A549 (cell line): ENCODE measurements around the gene PYGB. TPM values are rescaled to one million over a fixed set of nuclear protein-coding genes. Genes with fewer than 3 reads are reported as not detected.

Experiments used
- ATAC-seq, 2 experiments: fragments of 200-7000 bp in 1 of 2; fragments of >200 bp in 1 of 2; cut with Nextera tagmentation in 1 of 2; cut with Tn5 transposase in 1 of 2; 3 replicates each; pipeline versions ENCODE4 v1.8.0 to v1.9.1; 2018 to 2020; ENCODE audit warnings: mild to moderate bottlenecking in 1 of 2, moderate library complexity in 1 of 2
- CTCF ChIA-PET: fragments of 300-600 bp; sonication (Branson Sonifier 250); formaldehyde crosslinking; extraction: SDS; loops from one replicate; lab custom pipeline; 2021; ENCODE audit warnings: antibody characterized with exemption, inconsistent platforms; lab: Yijun Ruan, JAX
- POLR2A ChIA-PET: fragments of 350-600 bp; formaldehyde crosslinking; extraction: SDS; loops from one replicate; lab custom pipeline; 2021; ENCODE audit warnings: antibody characterized with exemption, inconsistent platforms; lab: Yijun Ruan, JAX
- DNase-seq, 2 experiments: peaks; one replicate each; pipeline versions ENCODE4 v3.0.0 to v3.0.0-alpha.2; 2011 to 2016; ENCODE audit warnings: low read depth in 1 of 2, low spot score in 1 of 2
- FAIRE-seq: peaks from 2 replicates; lab custom pipeline; 2011; peaks lifted over from hg19 to GRCh38; lab: Jason Lieb, UNC
- H3K27ac ChIP-seq, 2 experiments: fragments of >200 bp; sonication (Bioruptor Twin); formaldehyde crosslinking; 3 replicates each; pipeline ENCODE4 v1.5.1; 2016 to 2017
- H3K4me1 ChIP-seq: fragments of >200 bp; sonication (Bioruptor Twin); formaldehyde crosslinking; 3 replicates; pipeline ENCODE4 v1.6.1; 2016
- H3K4me2 ChIP-seq: fragments of >200 bp; sonication (Bioruptor Twin); formaldehyde crosslinking; 3 replicates; pipeline ENCODE4 v1.6.1; 2016
- H3K4me3 ChIP-seq: fragments of >200 bp; sonication (Bioruptor Twin); formaldehyde crosslinking; 3 replicates; pipeline ENCODE4 v1.5.1; 2016
- H3K9me3 ChIP-seq: fragments of >200 bp; sonication (Bioruptor Twin); formaldehyde crosslinking; 3 replicates; pipeline ENCODE4 v1.6.1; 2016
- CBX8 ChIP-seq: fragments of 200-600 bp; sonication (generic); IDR thresholded peaks from 2 replicates; pipeline ENCODE4 v1.6.1; 2016
- CHD4 ChIP-seq: fragments of 200-600 bp; sonication (generic); IDR thresholded peaks from 2 replicates; pipeline ENCODE4 v1.6.1; 2016; ENCODE audit warnings: antibody characterized with exemption, mild to moderate bottlenecking, borderline replicate concordance
- CTCF ChIP-seq: fragments of >200 bp; sonication (Bioruptor Twin); formaldehyde crosslinking; IDR thresholded peaks from 3 replicates; pipeline ENCODE4 v1.5.1; 2016
- EHF ChIP-seq: fragments of 250-450 bp; sonication (Bioruptor Pico); IDR thresholded peaks from 2 replicates; pipeline ENCODE4 v1.5.0; 2020; ENCODE audit warnings: mild to moderate bottlenecking
- HDAC2 ChIP-seq: fragments of 200-600 bp; sonication (generic); IDR thresholded peaks from 2 replicates; pipeline ENCODE4 v1.6.1; 2016
- HOXB5 ChIP-seq: fragments of 250-450 bp; sonication (Bioruptor Pico); IDR thresholded peaks from 2 replicates; pipeline ENCODE4 v1.5.0; 2020; ENCODE audit warnings: mild to moderate bottlenecking, moderate library complexity
- NR3C1 ChIP-seq: fragments of >200 bp; sonication (Bioruptor Twin); formaldehyde crosslinking; IDR thresholded peaks from 3 replicates; pipeline ENCODE4 v1.6.1; 2017
- PBX3 ChIP-seq: IDR thresholded peaks from 2 replicates; pipeline ENCODE4 v1.6.1; 2012
- RAD21 ChIP-seq, 2 experiments: fragments of >200 bp in 1 of 2; sonication (Bioruptor Twin) in 1 of 2; formaldehyde crosslinking in 1 of 2; IDR thresholded peaks in 1 of 2; conservative IDR thresholded peaks in 1 of 2; 2 replicates in 1 of 2; 3 replicates in 1 of 2; pipeline ENCODE4 v1.6.1; 2012 to 2018; ENCODE audit warnings: inconsistent platforms in 1 of 2
- RCOR1 ChIP-seq: fragments of 150-350 bp; IDR thresholded peaks from 2 replicates; pipeline ENCODE4 v1.6.1; 2014; ENCODE audit warnings: antibody characterized with exemption, low read length, low read depth
- REST ChIP-seq: fragments of 200-600 bp; sonication (generic); IDR thresholded peaks from 2 replicates; pipeline ENCODE4 v1.6.1; 2016; ENCODE audit warnings: antibody characterized with exemption, mild to moderate bottlenecking, moderate library complexity
- RFX5 ChIP-seq: fragments of 450-650 bp; IDR thresholded peaks from 2 replicates; pipeline ENCODE4 v1.7.1; 2014; ENCODE audit warnings: antibody characterized with exemption, mild to moderate bottlenecking, moderate library complexity
- WGBS: methylation state at CpG from one replicate; pipeline ENCODE4 v1.1.6; 2017; ENCODE audit errors: missing lambda C conversion rate; 5-methylcytosine and 5-hydroxymethylcytosine counted together
- polyA plus RNA-seq, 4 experiments: library from polyadenylated mRNA; depleted of rRNA in 3 of 4; stranded (reverse); fragments of >200 nt; fragmentation: RNase III in 1 of 4; extraction: RNeasy Plus Mini Kit Qiagen cat#74134 plus additional on column Dnase treatment in 1 of 4; gene quantifications; 2 replicates in 3 of 4; 3 replicates in 1 of 4; pipeline ENCODE4 v1.2.3, GENCODE V29; 2011 to 2017

The PYGB gene
- polyA plus RNA-seq, 2 of the 4 experiments (the other 2 are of a cell fraction), result 93.2 to 100 TPM

- CTCF ChIA-PET, result interaction anchor here (1.0 to 5.9 kb wide), 6 partner anchors 8 to 313 kb away, joined by 3 to 65 read pairs (median 17); partner anchors contain the start of gene GINS1
- ATAC-seq, result no peak
Measured at GRCh38 chr20:25306991-25307903, 59.4 kb downstream of the PYGB start.

GRCh38 chr20:25308083-25308491, 60.2 kb downstream of the PYGB start:
- Histone ChIP-seq H3K4me3 (no peak overlapping the region), H3K4me1 (peaks cover 51% of the 10 kb centered on the region), H3K9me3 (no peaks in the 10 kb centered on the region), H3K27ac (peak overlapping the region; percentile 97 to 98), H3K4me2 (peak overlapping the region; percentile 94)
- WGBS, result 93% methylated on average over 13 of the region's 13 CpGs
- DNase-seq, result no peak
- CTCF ChIA-PET, result interaction anchor here (1.0 to 5.9 kb wide), 7 partner anchors 9 to 314 kb away, joined by 3 to 65 read pairs (median 6); partner anchors contain the start of gene GINS1
- FAIRE-seq, result no peak
- TF ChIP-seq PBX3 (no peak), CTCF (no peak)
- POLR2A ChIA-PET, result no interaction called here
- no peak for ATAC-seq

More at GRCh38 chr20:25306991-25307903, 59.4 kb downstream of the PYGB start:
- H3K27ac ChIP-seq, result peak overlapping the region; percentile 97 to 98
- POLR2A ChIA-PET, result no interaction called here
- peaks cover 51% of the 10 kb centered on the region for H3K4me1 ChIP-seq
- DNase-seq (no peak), FAIRE-seq (no peak)
- WGBS, result 93% methylated on average over 9 of the region's 10 CpGs
- no peaks in the 10 kb centered on the region for H3K9me3 ChIP-seq
- H3K4me2 ChIP-seq, result peak overlapping the region; percentile 9; the same call in 1 of the 3 replicates
- no peak overlapping the region for H3K4me3 ChIP-seq
- no peak for TF ChIP-seq RFX5
- TF ChIP-seq RAD21 (conservative IDR thresholded peaks at IDR 0.05 in 1 of 2, IDR thresholded peaks at IDR 0.05 in 1 of 2), result no peak
- no peak for TF ChIP-seq EHF (CRISPR knock-in tag)
- TF ChIP-seq CTCF, result no peak
- no peak for TF ChIP-seq NR3C1
- TF ChIP-seq HDAC2, result no peak

GRCh38 chr20:25308671-25309394, 60.9 kb downstream of the PYGB start:
- DNase-seq, result peak in 1 of 2 experiments; percentile 85
- CTCF ChIA-PET, result interaction anchor here (1.3 to 5.9 kb wide), 10 partner anchors 9 to 99 kb away, joined by 3 to 65 read pairs (median 5); partner anchors contain the start of genes GINS1 and PYGB

More at GRCh38 chr20:25308671-25309394, 60.9 kb downstream of the PYGB start:
- TF ChIP-seq CHD4, result no peak
- 0 out of 2 replicates have a peak, but pooled peaks have one; percentile 4 for TF ChIP-seq HOXB5
- no peak for TF ChIP-seq REST
- TF ChIP-seq CBX8, result no peak
- TF ChIP-seq RCOR1, result no peak
- TF ChIP-seq, all 56 proteins: peak for 1
- H3K4me3 ChIP-seq, result peak overlapping the region; percentile 7; the same call in 1 of the 3 replicates
- peak overlapping the region; percentile 94 for H3K4me2 ChIP-seq
- ATAC-seq (peak; percentile 36 to 50), FAIRE-seq (no peak)
- POLR2A ChIA-PET, result interaction anchor here (1.3 to 2.0 kb wide), 4 partner anchors 9 to 90 kb away, joined by 9 to 21 read pairs (median 12); partner anchors contain the start of genes ABHD12 and PYGB
- peaks cover 56% of the 10 kb centered on the region for H3K4me1 ChIP-seq
- WGBS, result 42% methylated on average over 16 of the region's 17 CpGs
- H3K9me3 ChIP-seq, result no peaks in the 10 kb centered on the region
- H3K27ac ChIP-seq, result peak overlapping the region; percentile 97 to 98
